ENCODE data around the gene HECTD1.
"Not testable (repeated sequence)": the region's sequence is repeated elsewhere in the genome, so short reads cannot be mapped to it uniquely, and the experiment has no call there.

Gene HECTD1

DNA sequence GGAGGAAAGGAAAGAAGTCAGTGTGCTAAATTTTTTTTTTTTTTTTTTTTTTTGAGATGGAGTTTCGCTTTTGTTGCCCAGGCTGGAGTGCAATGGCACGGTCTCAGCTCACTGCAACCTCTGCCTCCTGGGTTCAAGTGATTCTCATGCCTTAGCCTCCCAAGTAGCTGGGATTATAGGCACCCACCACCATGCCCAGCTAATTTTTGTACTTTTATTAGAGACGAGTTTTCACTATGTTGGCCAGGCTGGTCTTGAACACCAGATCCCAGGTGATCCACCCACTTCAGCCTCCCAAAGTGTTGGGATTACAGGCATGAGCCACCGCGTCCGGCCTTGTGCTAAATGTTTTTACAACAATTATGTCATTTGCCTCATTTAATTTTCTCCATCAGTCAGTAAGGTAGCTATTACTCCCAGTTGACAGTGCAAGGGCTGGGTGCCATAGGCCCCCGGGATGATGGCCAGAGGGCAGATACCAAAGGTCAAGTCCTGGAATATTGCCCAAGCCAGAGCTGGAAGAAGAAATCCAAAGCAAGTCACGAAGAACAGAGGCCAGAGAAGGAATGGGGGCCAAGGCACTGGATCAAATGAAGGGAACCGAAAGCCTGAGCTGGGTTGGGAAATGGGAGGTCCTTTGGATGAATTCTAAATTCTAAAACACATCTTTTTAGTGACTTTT lies 154.5 kb downstream of the HECTD1 start:
- DNase-seq (ENCODE audit: low read depth in 2 of 2): not testable (repeated sequence)

DNA sequence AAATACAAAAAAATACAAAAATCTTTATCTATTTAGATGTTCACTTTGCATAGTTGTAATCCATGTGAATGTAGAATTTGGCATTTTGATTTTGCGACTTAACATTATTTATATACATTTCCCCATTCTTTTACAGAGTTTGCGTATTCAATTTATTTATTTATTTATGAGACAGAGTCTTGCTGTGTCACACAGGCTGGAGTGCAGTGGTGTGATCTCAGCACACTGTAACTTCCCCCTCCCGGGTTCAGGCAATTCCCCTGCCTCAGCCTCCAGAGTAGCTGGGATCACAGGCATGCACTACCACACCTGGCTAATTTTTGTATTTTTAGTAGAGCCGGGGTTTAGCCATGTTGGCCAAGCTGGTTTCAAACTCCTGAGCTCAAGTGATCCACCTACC lies 156.1 kb downstream of the HECTD1 start:
- DNase-seq (ENCODE audit: low read depth in 2 of 2): no peak

DNA sequence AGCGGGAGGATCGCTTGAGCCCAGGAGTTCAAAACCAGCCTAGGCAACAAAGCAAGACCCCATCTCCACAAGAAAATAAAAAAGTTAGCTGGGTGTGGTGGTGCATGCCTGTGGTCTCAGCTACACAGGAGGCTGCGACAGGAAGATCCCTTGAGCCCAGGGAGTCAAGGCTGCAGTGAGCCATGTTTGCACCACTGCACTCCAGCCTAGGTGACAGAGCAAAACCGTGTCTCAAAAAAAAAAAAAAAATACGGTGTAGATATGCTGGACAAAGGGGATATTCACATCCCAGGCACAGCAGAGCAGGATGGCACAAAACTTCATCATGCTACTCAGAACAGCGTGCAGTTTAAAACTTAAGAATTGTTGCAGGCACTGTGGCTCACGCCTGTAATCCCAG lies 156.6 kb downstream of the HECTD1 start:
- DNase-seq (ENCODE audit: low read depth in 2 of 2): no peak

Measured in stimulated activated CD4-positive, alpha-beta T cell treated with anti-CD3 and anti-CD28 coated beads, Interleukin-12 subunit alpha, Interleukin-12 subunit beta, amount 100 ng/mL, for 24 hours (primary cell).